H1 (cell line): ENCODE results near the gene DOCK10. TPM values are rescaled to one million over a fixed set of nuclear protein-coding genes. Genes with fewer than 3 reads are reported as not detected.

Experiments used
- CTCF ChIA-PET: fragments of 300-600 bp; sonication (Branson Sonifier 250); formaldehyde crosslinking; loops from one replicate; lab custom pipeline; 2021; ENCODE audit not compliant: partially characterized antibody; lab: Charles Lee
- POLR2A ChIA-PET: fragments of 300-600 bp; sonication (Branson Sonifier 250); formaldehyde crosslinking; loops from one replicate; lab custom pipeline; 2021; ENCODE audit warnings: inconsistent platforms; ENCODE audit not compliant: partially characterized antibody; lab: Charles Lee
- DNase-seq, 2 experiments: peaks; one replicate each; pipeline versions ENCODE4 v3.0.0 to v3.0.0-alpha.2; 2010 to 2022; ENCODE audit warnings: low spot score in 2 of 2, low read depth in 1 of 2, mixed read lengths in 1 of 2
- FAIRE-seq: peaks from 2 replicates; lab custom pipeline; 2011; peaks lifted over from hg19 to GRCh38; lab: Jason Lieb, UNC
- H2AFZ ChIP-seq: 2 replicates; pipeline ENCODE4 v1.8.1; 2012; ENCODE audit warnings: low read length, inconsistent platforms
- H2AK5ac ChIP-seq: 2 replicates; pipeline ENCODE4 v1.6.1; 2013; ENCODE audit warnings: low read depth, low read length
- H2BK120ac ChIP-seq: replicated peaks from 2 replicates; pipeline ENCODE3; 2013; ENCODE audit warnings: low read depth, low read length, inconsistent platforms
- H2BK12ac ChIP-seq: 2 replicates; pipeline ENCODE4 v1.6.1; 2013; ENCODE audit warnings: low read depth, low read length
- H2BK15ac ChIP-seq: 2 replicates; pipeline ENCODE4 v1.6.1; 2013; ENCODE audit warnings: low read length
- H2BK20ac ChIP-seq: 2 replicates; pipeline ENCODE4 v1.6.1; 2013; ENCODE audit warnings: low read length
- H2BK5ac ChIP-seq: 2 replicates; pipeline ENCODE4 v1.6.1; 2013; ENCODE audit warnings: low read depth, low read length
- H3K14ac ChIP-seq: 2 replicates; pipeline ENCODE4 v1.6.1; 2013; ENCODE audit warnings: inconsistent platforms; ENCODE audit not compliant: insufficient read length
- H3K18ac ChIP-seq: 2 replicates; pipeline ENCODE4 v1.6.1; 2013; ENCODE audit warnings: low read length; ENCODE audit errors: extremely low read depth
- H3K23ac ChIP-seq: 2 replicates; pipeline ENCODE4 v1.6.1; 2013; ENCODE audit warnings: inconsistent platforms; ENCODE audit not compliant: insufficient read length
- H3K23me2 ChIP-seq: 2 replicates; pipeline ENCODE4 v1.6.1; 2013; ENCODE audit warnings: low read depth, low read length
- H3K27ac ChIP-seq: 2 replicates; pipeline ENCODE4 v1.6.1; 2011; ENCODE audit warnings: low read depth, low read length, inconsistent platforms
- H3K27me3 ChIP-seq, 4 experiments: replicated peaks in 1 of 4; 1 replicate in 1 of 4; 2 replicates in 3 of 4; pipeline versions ENCODE4 v1.6.1 to v1.8.1; 2011 to 2013; ENCODE audit warnings: low read length in 3 of 4, mild to moderate bottlenecking in 3 of 4, inconsistent platforms in 2 of 4, mixed read lengths in 2 of 4, moderate library complexity in 1 of 4; ENCODE audit not compliant: control insufficient read depth in 3 of 4, insufficient read depth in 3 of 4; ENCODE audit errors: extremely low read depth in 1 of 4
- H3K36me3 ChIP-seq, 4 experiments: 2 replicates each; pipeline versions ENCODE4 v1.6.1 to v1.8.1; 2011 to 2013; ENCODE audit warnings: mild to moderate bottlenecking in 4 of 4, low read length in 3 of 4, moderate library complexity in 2 of 4, control low read depth in 1 of 4, inconsistent platforms in 1 of 4; ENCODE audit not compliant: insufficient read depth in 4 of 4, control insufficient read depth in 2 of 4
- H3K4ac ChIP-seq: replicated peaks from 2 replicates; pipeline ENCODE3; 2013; ENCODE audit warnings: low read length, low read depth, mixed read lengths, inconsistent platforms; ENCODE audit not compliant: insufficient read length
- H3K4me1 ChIP-seq, 4 experiments: replicated peaks in 1 of 4; 1 replicate in 1 of 4; 2 replicates in 3 of 4; pipeline versions ENCODE4 v1.6.1 to v1.8.1; 2011 to 2013; ENCODE audit warnings: low read length in 3 of 4, inconsistent platforms in 2 of 4, mixed read lengths in 1 of 4; ENCODE audit not compliant: insufficient read depth in 4 of 4, control insufficient read depth in 3 of 4
- H3K4me2 ChIP-seq, 2 experiments: 2 replicates each; pipeline versions ENCODE4 v1.6.1 to v1.8.1; 2011 to 2013; ENCODE audit warnings: low read depth in 2 of 2, low read length in 2 of 2, control low read depth in 1 of 2, inconsistent platforms in 1 of 2, mild to moderate bottlenecking in 1 of 2; ENCODE audit not compliant: insufficient read depth in 1 of 2
- H3K4me3 ChIP-seq, 4 experiments: fragments of 200-600, 300-600 bp in 1 of 4; sonication (generic), shearing (Covaris generic), sonication (Bioruptor Twin) in 1 of 4; 2 replicates each; pipeline versions ENCODE4 v1.5.1 to v1.8.1; 2011 to 2016; ENCODE audit warnings: low read length in 4 of 4, low read depth in 3 of 4, control low read depth in 2 of 4, inconsistent platforms in 2 of 4, mild to moderate bottlenecking in 2 of 4, mixed read lengths in 1 of 4, moderate library complexity in 1 of 4; ENCODE audit not compliant: insufficient read depth in 2 of 4; ENCODE audit errors: extremely low read depth in 1 of 4
- H3K56ac ChIP-seq: replicated peaks from 2 replicates; pipeline ENCODE3; 2013; ENCODE audit warnings: low read depth, mild to moderate bottlenecking, mixed read lengths, low read length, inconsistent platforms; ENCODE audit not compliant: insufficient read length
- H3K79me1 ChIP-seq: 2 replicates; pipeline ENCODE4 v1.6.1; 2013; ENCODE audit warnings: low read depth, low read length, control low read depth
- H3K79me2 ChIP-seq, 2 experiments: 2 replicates each; pipeline versions ENCODE4 v1.6.1 to v1.8.1; 2012 to 2013; ENCODE audit warnings: low read length in 2 of 2, mild to moderate bottlenecking in 2 of 2, inconsistent platforms in 1 of 2; ENCODE audit not compliant: insufficient read depth in 2 of 2, control insufficient read depth in 1 of 2
- H3K9ac ChIP-seq, 4 experiments: replicated peaks in 1 of 4; 1 replicate in 1 of 4; 2 replicates in 3 of 4; pipeline versions ENCODE4 v1.6.1 to v1.8.1; 2011 to 2013; ENCODE audit warnings: low read depth in 3 of 4, low read length in 3 of 4, control low read depth in 2 of 4, mild to moderate bottlenecking in 2 of 4, moderate library complexity in 2 of 4, inconsistent platforms in 1 of 4; ENCODE audit errors: extremely low read depth in 1 of 4
- H3K9me3 ChIP-seq, 2 experiments: 2 replicates each; pipeline versions ENCODE4 v1.6.1 to v1.8.1; 2012 to 2013; ENCODE audit warnings: mild to moderate bottlenecking in 2 of 2, moderate library complexity in 2 of 2, control low read depth in 1 of 2, inconsistent platforms in 1 of 2, low read depth in 1 of 2, low read length in 1 of 2, mixed read lengths in 1 of 2; ENCODE audit not compliant: insufficient read depth in 2 of 2
- H4K20me1 ChIP-seq, 2 experiments: replicated peaks in 1 of 2; 2 replicates each; pipeline versions ENCODE3 to v1.8.1; 2011 to 2013; ENCODE audit warnings: inconsistent platforms in 2 of 2, low read length in 2 of 2, mild to moderate bottlenecking in 1 of 2; ENCODE audit not compliant: insufficient read depth in 2 of 2, control insufficient read depth in 1 of 2
- H4K5ac ChIP-seq: 2 replicates; pipeline ENCODE4 v1.6.1; 2013; ENCODE audit warnings: low read length, low read depth, mixed read lengths, inconsistent platforms; ENCODE audit not compliant: insufficient read length
- H4K8ac ChIP-seq: 2 replicates; pipeline ENCODE4 v1.8.0; 2013; ENCODE audit warnings: mild to moderate bottlenecking, moderate library complexity, low read length, inconsistent platforms; ENCODE audit not compliant: insufficient read depth; ENCODE audit errors: extremely low read depth
- H4K91ac ChIP-seq: replicated peaks from 2 replicates; pipeline ENCODE3; 2013; ENCODE audit warnings: low read length, mixed read lengths, inconsistent platforms; ENCODE audit not compliant: insufficient read length
- ASH2L ChIP-seq: fragments of 200-600, 300-600 bp; sonication (generic); IDR thresholded peaks from one replicate; pipeline ENCODE4 v1.7.1; 2017; ENCODE audit warnings: low read length
- BACH1 ChIP-seq: IDR thresholded peaks from 2 replicates; pipeline ENCODE4 v1.6.1; 2012; ENCODE audit warnings: low read length, improper control_type of control experiment
- CTBP2 ChIP-seq: IDR thresholded peaks from 2 replicates; pipeline ENCODE4 v1.7.0; 2011; ENCODE audit warnings: borderline replicate concordance, mild to moderate bottlenecking, moderate library complexity, mixed read lengths, low read length; ENCODE audit not compliant: insufficient read depth, insufficient read length
- EP300 ChIP-seq, 2 experiments: IDR thresholded peaks; 1 replicate in 1 of 2; 2 replicates in 1 of 2; pipeline ENCODE4 v1.6.1; 2011 to 2012; ENCODE audit warnings: low read depth in 2 of 2, low read length in 2 of 2, mild to moderate bottlenecking in 2 of 2, borderline replicate concordance in 1 of 2, inconsistent platforms in 1 of 2, moderate library complexity in 1 of 2
- EZH2 ChIP-seq: fragments of 200-600 bp; sonication (generic); IDR thresholded peaks from 2 replicates; pipeline ENCODE4 v1.7.1; 2012; ENCODE audit warnings: low read depth, mild to moderate bottlenecking, moderate library complexity, low read length, inconsistent platforms; ENCODE audit not compliant: severe bottlenecking
- GABPA ChIP-seq: IDR thresholded peaks from 2 replicates; pipeline ENCODE4 v1.6.1; 2011; ENCODE audit warnings: mild to moderate bottlenecking, low read length, moderate library complexity, borderline replicate concordance; ENCODE audit not compliant: insufficient read depth
- HDAC6 ChIP-seq: IDR thresholded peaks from one replicate; pipeline ENCODE4 v1.7.1; 2012; ENCODE audit warnings: low read depth, mild to moderate bottlenecking, inconsistent platforms, low read length, moderate library complexity
- JUND ChIP-seq: IDR thresholded peaks from 2 replicates; pipeline ENCODE4 v1.6.1; 2011; ENCODE audit warnings: mild to moderate bottlenecking, improper control_type of control experiment, low read length
- POLR2A ChIP-seq, 2 experiments: IDR thresholded peaks; 1 replicate in 1 of 2; 2 replicates in 1 of 2; pipeline ENCODE4 v1.6.1; 2011; ENCODE audit warnings: low read depth in 2 of 2, low read length in 2 of 2, mild to moderate bottlenecking in 2 of 2; ENCODE audit errors: control extremely low read depth in 1 of 2
- SRF ChIP-seq: IDR thresholded peaks from 2 replicates; pipeline ENCODE4 v1.6.1; 2011; ENCODE audit warnings: mild to moderate bottlenecking, low read depth, low read length, moderate library complexity
- TAF1 ChIP-seq: IDR thresholded peaks from 2 replicates; pipeline ENCODE4 v1.6.1; 2011; ENCODE audit warnings: mild to moderate bottlenecking, low read depth, low read length
- ZNF274 ChIP-seq: IDR thresholded peaks from 2 replicates; pipeline ENCODE4 v1.7.0; 2012; ENCODE audit warnings: low read length, borderline replicate concordance; ENCODE audit errors: extremely low read depth
- WGBS, 2 experiments: shearing (Covaris generic) in 1 of 2; methylation state at CpG; one replicate each; pipeline versions ENCODE4 v1.1.6 to v1.1.7; 2013 to 2015; ENCODE audit warnings: low lambda C conversion rate in 2 of 2, mixed read lengths in 2 of 2, inconsistent platforms in 1 of 2, low coverage in 1 of 2, missing lambda C conversion rate in 1 of 2; ENCODE audit not compliant: insufficient replicate concordance in 2 of 2, insufficient coverage in 1 of 2, insufficient read length in 1 of 2; ENCODE audit errors: extremely low coverage in 1 of 2, missing lambda C conversion rate in 1 of 2; 5-methylcytosine and 5-hydroxymethylcytosine counted together
- polyA plus RNA-seq, 7 experiments: library from polyadenylated mRNA; depleted of rRNA in 3 of 7; stranded (reverse) in 5 of 7; unstranded in 2 of 7; fragments of >200 nt in 5 of 7; fragments of 200-250 nt in 2 of 7; gene quantifications; 1 replicate in 5 of 7; 2 replicates in 1 of 7; 4 replicates in 1 of 7; pipeline versions ENCODE4 v1.2.1 to v1.2.3, GENCODE V29; 2011 to 2013; ENCODE audit warnings: missing spikeins in 2 of 7, mixed read lengths in 2 of 7
- total RNA-seq: library from RNA; stranded (reverse); fragmentation: NEBNext Ultra II Directional; extraction: Animal tissue kit (Norgen Biotek cat#: 25700); gene quantifications from 2 replicates; pipeline ENCODE4 v1.2.1, GENCODE V29; 2021
- TF ChIP-seq, protein P1 (sequence below): IDR thresholded peaks from 2 replicates; pipeline ENCODE4 v1.6.1; 2012; ENCODE audit warnings: inconsistent platforms

The DOCK10 gene
- total and polyA plus RNA-seq, 2 of the 8 experiments (the other 6 are each of a cell fraction or from before 2014, with no cell fraction given), result 0.33 to 1.6 TPM

DNA sequence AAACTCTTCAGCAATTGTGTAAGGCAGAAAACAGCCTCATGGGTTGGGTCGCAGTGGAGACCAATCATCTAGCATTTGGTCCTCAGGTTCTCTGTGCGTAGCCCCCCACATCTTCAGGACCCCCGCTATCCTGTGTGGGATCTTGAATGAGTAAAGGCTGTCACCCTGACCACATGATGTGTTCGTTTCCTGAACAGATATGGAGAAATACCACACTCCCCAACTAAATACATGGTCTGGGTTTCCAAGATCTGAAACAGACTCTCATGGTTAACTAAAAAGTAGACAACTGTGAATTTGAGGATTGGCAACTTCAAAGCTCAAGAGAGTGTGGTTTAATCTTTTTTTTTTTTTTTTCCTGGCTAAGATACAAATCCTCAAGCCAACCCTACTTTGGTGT, 23.2 kb downstream of the DOCK10 start:
- H3K27ac ChIP-seq, result no peak overlapping the region
- no peak overlapping the region for H2BK20ac ChIP-seq
- H4K20me1 ChIP-seq, result no peaks in the 10 kb centered on the region
- H3K18ac ChIP-seq, result no peak overlapping the region
- H3K36me3 ChIP-seq, result no peaks in the 10 kb centered on the region
- no peak overlapping the region for H4K91ac ChIP-seq
- H3K9ac ChIP-seq, result no peak overlapping the region
- H3K4me1 ChIP-seq, result no peaks in the 10 kb centered on the region
- no peak for TF ChIP-seq POLR2A (IDR thresholded peaks at IDR 0.05; ENCODE audit: control extremely low read depth in 1 of 2, low read depth in 2 of 2, low read length in 2 of 2)
- TF ChIP-seq ZNF274, result no peak
- no peak for TF ChIP-seq EP300 (IDR thresholded peaks at IDR 0.05; ENCODE audit: borderline replicate concordance in 1 of 2, low read depth in 2 of 2, low read length in 2 of 2)
- no peak for TF ChIP-seq JUND
- no peak for TF ChIP-seq HDAC6
- no peak for TF ChIP-seq EZH2
- no peak for TF ChIP-seq ASH2L
- TF ChIP-seq, protein P1, sequence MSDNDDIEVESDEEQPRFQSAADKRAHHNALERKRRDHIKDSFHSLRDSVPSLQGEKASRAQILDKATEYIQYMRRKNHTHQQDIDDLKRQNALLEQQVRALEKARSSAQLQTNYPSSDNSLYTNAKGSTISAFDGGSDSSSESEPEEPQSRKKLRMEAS, result no peak
- TF ChIP-seq CTBP2, result no peak
- TF ChIP-seq TAF1, result no peak
- no peak for TF ChIP-seq GABPA
- no peak for TF ChIP-seq SRF
- TF ChIP-seq BACH1, result no peak
- H3K79me1 ChIP-seq, result no peaks in the 10 kb centered on the region
- FAIRE-seq (no peak), DNase-seq (no peak)
- H3K4me3 ChIP-seq, result no peak overlapping the region
- H4K8ac ChIP-seq, result no peak overlapping the region
- WGBS, 2 experiments, result 97% methylated on average over 4 of the region's 4 CpGs; no CpG with 5 or more reads in 1 of the 2 experiments
- no peak overlapping the region for H2AFZ ChIP-seq
- no peak overlapping the region for H3K4ac ChIP-seq
- no peaks in the 10 kb centered on the region for H3K27me3 ChIP-seq
- H3K9me3 ChIP-seq, result no peaks in the 10 kb centered on the region
- H3K4me2 ChIP-seq, result no peak overlapping the region
- H2BK12ac ChIP-seq, result no peak overlapping the region
- H2BK120ac ChIP-seq, result no peak overlapping the region
- no peak overlapping the region for H3K56ac ChIP-seq
- H2AK5ac ChIP-seq, result no peak overlapping the region
- no peak overlapping the region for H3K23ac ChIP-seq
- POLR2A ChIA-PET, result no interaction called here
- no peak overlapping the region for H2BK5ac ChIP-seq
- H3K79me2 ChIP-seq, result no peaks in the 10 kb centered on the region
- CTCF ChIA-PET, result interaction anchor here (0.9 to 3.0 kb wide), 4 partner anchors 10 to 317 kb away, joined by 3 to 9 read pairs (median 5); no protein-coding TSS in a partner anchor
- no peak overlapping the region for H2BK15ac ChIP-seq
- no peak overlapping the region for H3K14ac ChIP-seq
- H3K23me2 ChIP-seq, result no peaks in the 10 kb centered on the region
- H4K5ac ChIP-seq, result no peak overlapping the region
